Left colon (tissue), 2 donors: Measurements from ENCODE around the gene RFXANK. TPM values are rescaled to one million over a fixed set of nuclear protein-coding genes. Genes with fewer than 3 reads are reported as not detected.
A peak's percentile ranks its signal among the peaks of the same experiment; 100 is the strongest.
"Not testable (repeated sequence)": the region's sequence is repeated elsewhere in the genome, so short reads cannot be mapped to it uniquely, and the experiment has no call there.

Experiments
- ATAC-seq: fragments of 200-7000 bp; cut with Tn5 transposase; one replicate; pipeline ENCODE4 v1.9.1; 2020; ENCODE audit warnings: mild to moderate bottlenecking, moderate library complexity
- DNase-seq, 2 donors: peaks; one replicate each; pipeline ENCODE4 v3.0.0-alpha.2; 2020
- intact Hi-C, 2 donors: fragments of 100-400 bp; cut with DNase I in 1 of 2; cut with micrococcal nuclease in 1 of 2; formaldehyde crosslinking; loops; one replicate each; pipeline versions ENCODE4 v1.11.2 to v1.14.0; 2022; cut with DNase I, micrococcal nuclease
- total RNA-seq, 2 donors: library from RNA; stranded (reverse); fragmentation: NEBNext Ultra II Directional; extraction: Animal tissue kit (Norgen Biotek cat#: 25700); gene quantifications; one replicate each; pipeline ENCODE4 v1.2.1, GENCODE V29; 2021
- donor health status: DM: no; HTN: no; CAD: no.
- donor health status: DM: yes; HTN: yes; CAD: no.

The RFXANK gene
- total RNA-seq, 2 donors from 2014 or later, result 60.3 to 73.7 TPM

DNA sequence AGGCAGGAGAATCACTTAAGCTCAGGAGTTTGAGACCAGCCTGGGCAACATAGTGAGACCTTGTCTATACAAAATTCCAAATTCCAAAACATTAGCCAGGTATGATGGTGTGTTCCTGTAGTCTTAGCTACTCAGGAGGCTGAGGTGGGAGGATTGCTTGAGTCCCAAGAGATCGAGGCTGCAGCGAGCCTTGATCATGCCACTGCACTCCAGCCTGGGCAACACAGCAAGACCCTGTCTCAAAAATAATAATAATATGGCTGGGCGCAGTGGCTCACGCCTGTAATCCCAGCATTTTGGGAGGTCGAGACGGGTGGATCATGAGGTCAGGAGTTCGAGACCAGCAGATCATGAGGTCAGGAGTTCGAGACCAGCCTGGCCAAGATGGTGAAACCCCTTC, 28.9 kb downstream of the RFXANK start:
- DNase-seq, intact Hi-C loops, ATAC-seq: not testable (repeated sequence)

GRCh38 chr19:19223060-19223459, 31.0 kb downstream of the RFXANK start:
- intact Hi-C loops, result no loop called here

DNA sequence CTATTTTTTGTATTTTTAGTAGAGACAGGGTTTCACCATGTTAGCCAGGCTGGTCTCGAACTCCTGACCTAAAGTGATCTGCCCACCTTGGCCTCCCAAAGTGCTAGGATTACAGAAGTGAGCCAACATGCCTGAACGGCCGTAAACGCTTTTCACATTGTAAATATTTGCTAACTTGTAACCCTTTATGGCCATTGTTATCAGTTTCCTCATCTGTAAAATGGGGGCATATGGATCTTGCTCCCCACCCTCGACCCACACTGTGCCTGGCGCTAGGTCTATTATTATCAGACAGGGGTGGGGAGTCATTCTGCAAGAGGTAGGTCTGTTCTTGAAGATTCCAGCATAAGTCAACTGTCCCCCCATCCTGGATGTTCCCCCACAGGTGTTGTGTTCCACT, 31.6 kb downstream of the RFXANK start:
- DNase-seq (no peak), ATAC-seq (no peak)
- intact Hi-C loops, result no loop called here

More at GRCh38 chr19:19223060-19223459, 31.0 kb downstream of the RFXANK start:
- DNase-seq (no peak), ATAC-seq (no peak)

- no peak for ATAC-seq
Measured at GRCh38 chr19:19224150-19224851, 32.2 kb downstream of the RFXANK start.

GRCh38 chr19:19224852-19225494, 32.9 kb downstream of the RFXANK start:
- peak; percentile 69 to 87 for DNase-seq
- intact Hi-C loops, result no loop called here
- peak; percentile 96 for ATAC-seq

More at GRCh38 chr19:19224150-19224851, 32.2 kb downstream of the RFXANK start:
- intact Hi-C loops, result no loop called here
- no peak for DNase-seq

- DNase-seq (no peak), ATAC-seq (no peak)
- intact Hi-C loops, result no loop called here
Measured at GRCh38 chr19:19226204-19226603, 34.1 kb downstream of the RFXANK start.

GRCh38 chr19:19226663-19227062, 34.6 kb downstream of the RFXANK start:
- intact Hi-C loops, result no loop called here
- no peak for ATAC-seq
- no peak for DNase-seq

GRCh38 chr19:19227217-19227616, 35.2 kb downstream of the RFXANK start:
- intact Hi-C loops, result no loop called here
- no peak for ATAC-seq

DNA sequence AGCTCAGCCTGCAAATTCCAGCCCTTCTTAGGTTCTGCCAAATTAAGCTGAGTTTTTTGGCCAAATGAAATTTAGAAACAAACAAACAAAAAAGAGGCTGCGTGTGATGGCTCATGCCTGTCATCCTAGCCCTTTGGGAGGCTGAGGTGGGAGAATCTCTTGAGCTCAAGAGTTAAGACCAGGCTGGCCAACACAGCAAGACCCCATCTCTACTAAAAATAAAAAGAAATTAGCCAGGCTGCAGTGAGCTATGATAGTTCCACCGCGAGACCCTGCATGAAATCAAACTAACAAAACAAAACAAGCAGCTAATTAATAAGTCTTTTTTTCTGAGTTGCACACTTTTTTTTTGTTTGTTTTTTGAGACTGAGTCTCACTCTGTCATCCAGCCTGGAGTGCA, 37.6 kb downstream of the RFXANK start:
- intact Hi-C loops, result no loop called here
- ATAC-seq, result no peak
- no peak for DNase-seq

More at GRCh38 chr19:19227217-19227616, 35.2 kb downstream of the RFXANK start:
- no peak for DNase-seq

DNA sequence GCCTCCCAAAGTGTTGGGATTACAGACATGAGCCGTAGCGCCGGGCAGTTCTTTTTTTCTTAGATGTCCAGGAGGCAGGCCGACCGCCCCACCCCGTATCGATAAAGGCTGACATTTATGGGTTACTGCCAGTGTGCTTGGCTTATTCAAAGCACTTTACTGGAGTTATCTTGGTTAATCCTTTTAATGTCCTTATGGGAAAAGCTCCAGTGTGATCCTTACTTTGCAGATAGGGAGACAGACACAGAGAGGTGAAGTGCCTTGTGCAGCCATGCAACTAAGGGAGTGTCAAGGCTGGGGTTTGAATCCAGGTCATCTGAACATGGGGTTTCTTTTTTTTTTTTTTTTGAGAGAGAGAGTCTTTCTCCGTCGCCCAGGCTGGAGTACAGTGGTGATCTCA, 38.9 kb downstream of the RFXANK start:
- intact Hi-C loops, result no loop called here
- ATAC-seq, result no peak
- DNase-seq, result no peak

DNA sequence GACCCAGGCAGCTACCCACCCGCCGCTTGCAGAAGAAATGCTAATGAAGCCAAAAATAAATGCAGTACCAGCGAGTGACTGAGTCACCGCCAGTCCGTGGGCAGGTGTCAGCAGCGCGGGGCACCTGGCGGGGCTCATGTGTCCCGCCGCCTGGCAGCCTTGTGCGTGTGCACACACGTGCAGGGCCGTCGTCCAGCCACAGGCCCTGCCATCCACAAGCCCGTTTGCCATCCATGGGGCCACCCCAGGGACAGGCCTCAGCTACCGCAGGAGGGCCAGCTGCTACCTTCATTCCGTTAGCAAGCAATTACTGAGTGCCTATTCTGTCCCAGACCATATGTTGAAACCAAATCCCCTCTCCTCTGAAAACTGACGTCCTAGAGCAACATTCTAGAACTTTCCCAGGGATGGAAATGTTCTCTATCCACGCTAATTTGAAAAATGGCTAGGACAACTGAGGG, 40.2 kb downstream of the RFXANK start:
- ATAC-seq (no peak), DNase-seq (no peak)
- intact Hi-C loops, result no loop called here

- intact Hi-C loops, result no loop called here
- DNase-seq, result no peak
- ATAC-seq, result no peak
Measured at GRCh38 chr19:19234220-19234816, 42.3 kb downstream of the RFXANK start.

DNA sequence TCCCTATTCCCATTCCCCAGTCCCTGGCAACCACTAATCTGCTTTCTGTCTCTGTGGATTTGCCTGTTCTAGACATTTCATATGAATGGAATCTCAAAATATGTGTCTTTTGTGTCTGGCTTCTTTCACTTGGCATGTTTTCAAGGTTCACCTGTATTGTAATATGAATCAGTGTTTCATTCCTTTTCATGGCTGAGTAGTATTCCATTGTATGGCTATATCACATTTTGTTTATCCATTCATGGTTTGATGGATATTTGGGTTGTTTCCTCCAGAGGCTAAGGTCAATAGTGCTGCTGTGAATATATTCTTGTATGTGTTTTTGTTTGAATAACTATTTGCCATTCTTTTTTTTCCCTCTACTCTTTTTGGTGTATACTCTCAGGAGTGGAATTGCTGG, 44.1 kb downstream of the RFXANK start:
- DNase-seq, result no peak
- ATAC-seq, result no peak
- intact Hi-C loops, result no loop called here

GRCh38 chr19:19238126-19238894, 46.3 kb downstream of the RFXANK start:
- intact Hi-C loops, result no loop called here
- DNase-seq (no peak), ATAC-seq (no peak)

DNA sequence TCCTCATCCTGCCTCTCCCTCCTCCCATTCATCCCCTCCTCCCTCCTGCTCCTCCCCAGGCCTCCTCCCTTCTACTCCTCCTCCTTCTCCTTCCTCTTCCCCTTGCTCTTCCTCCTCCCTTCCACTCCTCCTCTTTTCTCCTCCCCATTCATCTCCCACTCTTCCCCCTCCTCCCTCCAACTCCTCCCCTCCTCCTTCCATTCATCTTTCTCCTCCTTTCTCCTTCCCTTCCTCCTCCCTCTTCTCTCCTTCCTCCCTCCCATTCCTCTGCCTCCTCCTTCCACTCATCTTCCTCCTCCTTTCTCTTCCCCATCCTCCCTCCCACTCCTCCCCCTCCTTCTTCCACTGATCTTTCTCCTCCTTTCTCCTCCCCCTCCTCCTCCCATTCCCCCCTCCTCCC, 47.6 kb downstream of the RFXANK start:
- DNase-seq, result no peak
- ATAC-seq, result no peak
- intact Hi-C loops, result no loop called here

GRCh38 chr19:19240476-19240875, 48.4 kb downstream of the RFXANK start:
- intact Hi-C loops, result no loop called here
- no peak for ATAC-seq

DNA sequence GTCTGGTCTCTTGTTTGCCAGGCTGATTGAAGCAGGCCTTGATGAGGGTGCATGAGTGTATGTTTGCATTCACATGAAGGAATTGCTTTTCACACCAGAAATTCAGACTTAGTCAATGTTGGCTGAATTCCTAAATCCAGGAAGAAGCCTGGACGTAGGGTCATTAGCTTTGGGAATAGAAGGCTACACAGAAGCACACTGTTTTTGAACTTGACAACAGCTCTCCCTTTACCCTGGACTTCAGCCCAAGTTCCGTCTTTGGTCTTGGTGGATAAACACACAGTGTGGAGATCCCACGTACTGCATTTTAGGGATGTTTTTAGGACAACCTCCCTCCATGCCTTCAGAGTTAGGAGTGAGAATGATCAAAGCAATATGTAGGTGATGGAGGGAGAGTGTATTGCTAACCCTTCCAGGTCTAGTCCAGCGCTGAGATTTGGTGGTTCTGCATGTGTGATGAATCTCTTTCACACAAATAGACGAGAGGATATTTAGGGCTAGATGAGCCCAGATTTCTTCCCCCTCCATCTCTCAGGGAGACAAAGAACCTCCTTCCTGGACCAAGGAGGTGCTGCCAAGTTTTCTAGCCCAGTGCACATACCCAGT, 58.2 kb downstream of the RFXANK start:
- DNase-seq, result no peak
- no peak for ATAC-seq
- intact Hi-C loops, result no loop called here

More at GRCh38 chr19:19240476-19240875, 48.4 kb downstream of the RFXANK start:
- no peak for DNase-seq
